Activated CD4-positive, alpha-beta T cell treated with anti-CD3 and anti-CD28 coated beads, Interleukin-2, amount 10 ng/mL, durations not matched to agents 24 days and 14 days (primary cell): ENCODE results near the gene LACTB. TPM values are rescaled to one million over a fixed set of nuclear protein-coding genes. Genes with fewer than 3 reads are reported as not detected.

Source experiments
- DNase-seq: peaks from one replicate; pipeline ENCODE4 v3.0.0; 2022
- H3K27ac Mint-ChIP-seq: one replicate; pipeline ENCODE4 v1.8.0; 2022; ENCODE audit warnings: mild to moderate bottlenecking, mixed read lengths
- H3K27me3 Mint-ChIP-seq: one replicate; pipeline ENCODE4 v1.8.0; 2022; ENCODE audit warnings: mixed read lengths
- H3K36me3 Mint-ChIP-seq: one replicate; pipeline ENCODE4 v1.8.0; 2022; ENCODE audit warnings: low read depth, mild to moderate bottlenecking, mixed read lengths
- H3K4me1 Mint-ChIP-seq: one replicate; pipeline ENCODE4 v1.8.0; 2021; ENCODE audit warnings: mixed read lengths
- H3K4me3 Mint-ChIP-seq: one replicate; pipeline ENCODE4 v1.8.0; 2022; ENCODE audit warnings: mild to moderate bottlenecking, moderate library complexity, mixed read lengths
- H3K9me3 Mint-ChIP-seq: one replicate; pipeline ENCODE4 v1.8.0; 2021; ENCODE audit warnings: mixed read lengths
- intact Hi-C: fragments of 100-400 bp; cut with micrococcal nuclease; formaldehyde crosslinking; loops from one replicate; pipeline ENCODE4 v1.15.1; 2023
- total RNA-seq: library from RNA; stranded (reverse); gene quantifications from 2 replicates; pipeline ENCODE4 v1.2.3, GENCODE V29; 2022

The LACTB gene
- total RNA-seq, 1 donor from 2014 or later, result 15.7 TPM

DNA sequence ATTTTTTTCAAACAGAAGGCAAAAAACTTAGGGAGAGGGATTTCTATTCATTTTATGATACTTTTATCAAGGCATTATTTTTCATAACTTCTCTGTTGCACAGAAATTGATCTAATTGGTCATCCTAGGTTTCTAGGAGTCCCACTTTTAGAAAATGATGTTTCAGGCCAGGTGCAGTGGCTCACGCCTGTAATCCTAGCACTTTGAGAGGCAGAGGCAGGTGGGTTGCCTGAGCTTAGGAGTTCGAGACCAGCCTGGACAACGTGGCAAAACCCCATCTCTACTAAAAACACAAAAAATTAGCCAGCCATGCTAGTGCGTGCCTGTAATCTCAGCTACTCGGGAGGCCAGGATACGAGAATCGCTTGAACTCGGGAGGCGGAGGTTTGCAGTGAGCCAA, 2.8 kb downstream of the LACTB start:
- no peak overlapping the region for H3K27ac Mint-ChIP-seq
- intact Hi-C loops, result no loop called here
- H3K27me3 Mint-ChIP-seq, result no peaks in the 10 kb centered on the region
- H3K4me3 Mint-ChIP-seq, result no peak overlapping the region
- peaks cover 8% of the 10 kb centered on the region for H3K4me1 Mint-ChIP-seq
- peaks cover 14% of the 10 kb centered on the region for H3K9me3 Mint-ChIP-seq
- DNase-seq, result no peak
- peaks cover 36% of the 10 kb centered on the region for H3K36me3 Mint-ChIP-seq

DNA sequence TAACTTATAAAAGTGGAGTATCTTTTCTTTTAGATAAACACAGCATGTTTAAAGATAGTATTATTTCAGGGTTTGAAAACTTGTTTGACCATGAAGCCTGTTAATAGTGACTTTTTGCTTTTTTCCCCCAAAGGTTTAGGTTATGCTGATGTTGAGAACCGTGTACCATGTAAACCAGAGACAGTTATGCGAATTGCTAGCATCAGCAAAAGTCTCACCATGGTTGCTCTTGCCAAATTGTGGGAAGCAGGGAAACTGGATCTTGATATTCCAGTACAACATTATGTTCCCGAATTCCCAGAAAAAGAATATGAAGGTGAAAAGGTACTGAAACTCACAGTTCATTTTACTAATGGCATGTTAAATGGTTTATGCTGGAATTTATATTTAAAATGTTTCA, 5.1 kb downstream of the LACTB start:
- Mint-ChIP-seq H3K27me3 (no peaks in the 10 kb centered on the region), H3K36me3 (peaks cover 31% of the 10 kb centered on the region), H3K4me1 (peaks cover 6% of the 10 kb centered on the region), H3K9me3 (no peaks in the 10 kb centered on the region), H3K27ac (no peak overlapping the region), H3K4me3 (no peak overlapping the region)
- intact Hi-C loops, result no loop called here
- DNase-seq, result no peak

DNA sequence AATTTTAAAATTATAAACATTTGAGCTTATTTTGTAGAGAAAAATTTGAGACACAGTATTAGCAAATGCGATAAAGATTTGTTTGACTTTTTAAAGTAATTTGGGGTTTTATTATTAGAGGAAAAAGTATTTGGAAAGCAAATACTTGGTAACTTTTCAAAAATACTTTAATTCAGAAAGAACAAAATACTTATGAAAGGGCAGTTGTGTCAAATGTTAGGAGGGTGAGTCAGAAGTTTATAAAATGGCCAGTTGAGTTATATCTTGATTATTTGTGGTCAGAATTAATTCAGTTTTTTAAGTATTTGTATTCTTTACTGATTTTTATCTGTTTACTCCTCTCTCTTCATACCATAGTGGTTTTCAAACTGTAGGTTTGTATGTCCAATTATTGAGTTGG, 12.1 kb downstream of the LACTB start:
- Mint-ChIP-seq H3K27ac (no peak overlapping the region), H3K4me1 (peaks cover 9% of the 10 kb centered on the region), H3K4me3 (no peak overlapping the region), H3K9me3 (no peaks in the 10 kb centered on the region), H3K27me3 (no peaks in the 10 kb centered on the region), H3K36me3 (peaks cover 14% of the 10 kb centered on the region)
- no peak for DNase-seq
- intact Hi-C loops, result no loop called here

DNA sequence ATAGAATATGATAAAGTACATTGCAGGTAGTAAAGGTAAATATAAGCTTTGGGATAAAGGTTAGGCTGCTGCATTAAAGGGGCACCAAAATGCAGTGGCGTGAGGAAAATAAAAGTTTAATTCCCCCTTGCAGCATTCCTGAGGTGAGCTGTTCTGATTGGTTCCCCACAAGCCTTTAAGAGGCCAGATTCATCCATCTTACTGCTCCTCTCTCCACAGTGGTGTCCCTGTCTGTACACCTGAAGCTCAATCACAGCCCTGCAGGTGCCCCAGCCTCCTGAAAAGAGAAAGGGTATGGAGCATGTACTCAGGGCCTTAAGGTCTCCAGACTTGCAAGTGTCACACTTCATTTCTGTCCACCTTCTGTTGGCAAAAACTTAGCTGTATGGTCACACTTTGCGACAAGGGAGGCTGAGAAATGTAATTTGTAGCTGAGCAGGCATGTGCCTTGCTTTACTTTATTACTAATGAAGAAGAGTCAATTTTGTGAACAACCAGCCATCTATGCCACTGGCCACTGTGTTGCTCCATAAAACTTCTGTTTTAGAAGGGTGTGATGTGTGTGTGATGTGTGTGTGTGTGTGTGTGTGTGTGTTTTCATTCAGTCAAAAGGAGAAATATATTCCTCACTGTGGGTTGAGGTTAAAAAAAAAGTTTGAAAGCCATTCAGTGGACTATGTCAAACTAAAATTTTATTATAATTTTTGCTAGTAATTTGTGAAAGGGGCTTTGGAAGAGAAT, 12.8 kb downstream of the LACTB start:
- peaks cover 10% of the 10 kb centered on the region for H3K36me3 Mint-ChIP-seq
- DNase-seq, result no peak
- H3K4me3 Mint-ChIP-seq, result no peak overlapping the region
- H3K9me3 Mint-ChIP-seq, result no peaks in the 10 kb centered on the region
- intact Hi-C loops, result no loop called here
- no peaks in the 10 kb centered on the region for H3K27me3 Mint-ChIP-seq
- no peak overlapping the region for H3K27ac Mint-ChIP-seq
- peaks cover 9% of the 10 kb centered on the region for H3K4me1 Mint-ChIP-seq

DNA sequence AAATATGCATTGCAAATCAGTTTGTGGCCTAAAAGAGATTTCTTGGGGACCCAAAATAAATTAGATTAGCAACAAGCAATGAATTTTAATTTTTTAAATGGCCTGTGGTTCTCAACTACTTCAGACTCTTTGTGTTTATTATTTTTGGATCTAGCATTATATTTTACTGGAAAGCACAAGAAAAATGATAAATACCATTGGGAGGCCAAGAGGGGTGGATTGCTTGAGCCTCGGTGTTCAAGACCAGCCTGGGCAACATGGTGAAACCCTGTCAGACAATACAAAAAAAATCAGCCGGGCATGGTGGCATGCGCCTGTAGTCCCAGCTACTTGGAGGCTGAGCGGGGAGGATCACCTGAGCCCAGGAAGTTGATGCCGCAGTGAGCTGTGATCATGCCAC, 13.6 kb downstream of the LACTB start:
- no peak overlapping the region for H3K27ac Mint-ChIP-seq
- H3K4me1 Mint-ChIP-seq, result peaks cover 9% of the 10 kb centered on the region
- no peaks in the 10 kb centered on the region for H3K9me3 Mint-ChIP-seq
- no peak overlapping the region for H3K4me3 Mint-ChIP-seq
- no peak for DNase-seq
- peaks cover 9% of the 10 kb centered on the region for H3K36me3 Mint-ChIP-seq
- intact Hi-C loops, result no loop called here
- no peaks in the 10 kb centered on the region for H3K27me3 Mint-ChIP-seq

DNA sequence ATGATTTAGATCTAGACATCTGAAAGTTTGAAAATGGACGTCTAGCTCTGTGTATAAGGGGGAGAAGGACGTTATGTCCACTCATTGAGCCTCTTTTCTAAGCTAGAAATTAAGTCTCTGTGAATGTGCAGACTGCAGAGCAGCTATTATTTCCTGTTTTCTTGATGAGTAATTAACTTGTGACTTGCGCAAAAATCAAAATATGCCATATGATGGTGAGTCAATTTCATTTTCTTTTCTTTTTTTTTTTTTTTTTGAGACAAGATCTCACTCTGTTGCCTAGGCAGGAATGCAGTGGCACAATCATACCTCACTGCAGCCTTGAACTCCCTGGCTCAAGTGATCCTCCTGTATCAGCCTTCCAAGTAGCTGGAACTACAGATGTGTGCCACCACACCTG, 14.1 kb downstream of the LACTB start:
- no peak overlapping the region for H3K27ac Mint-ChIP-seq
- H3K36me3 Mint-ChIP-seq, result peaks cover 10% of the 10 kb centered on the region
- no peak overlapping the region for H3K4me3 Mint-ChIP-seq
- intact Hi-C loops, result no loop called here
- no peaks in the 10 kb centered on the region for H3K9me3 Mint-ChIP-seq
- DNase-seq, result no peak
- H3K27me3 Mint-ChIP-seq, result no peaks in the 10 kb centered on the region
- H3K4me1 Mint-ChIP-seq, result peaks cover 9% of the 10 kb centered on the region

DNA sequence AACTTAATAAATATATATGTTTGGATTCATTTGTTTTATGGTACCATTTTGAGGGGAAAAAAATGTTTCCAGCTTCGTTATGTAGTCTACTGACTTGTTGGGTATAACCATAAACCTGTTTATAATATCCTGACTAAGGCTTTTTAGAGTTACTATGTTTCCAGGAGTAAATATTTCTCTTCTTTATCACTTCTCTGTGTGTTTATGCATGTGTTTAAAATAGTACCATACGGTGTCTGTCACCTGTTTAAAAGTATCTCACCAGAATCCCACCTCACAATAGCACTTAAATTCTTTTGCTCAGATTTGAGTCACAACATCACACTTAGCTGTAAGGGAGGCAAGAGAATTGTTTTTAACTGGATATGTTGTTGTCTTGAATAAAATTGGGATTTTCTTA, 15.1 kb downstream of the LACTB start:
- Mint-ChIP-seq H3K4me1 (peaks cover 12% of the 10 kb centered on the region), H3K9me3 (no peaks in the 10 kb centered on the region), H3K27ac (no peak overlapping the region), H3K36me3 (peaks cover 13% of the 10 kb centered on the region), H3K4me3 (no peak overlapping the region), H3K27me3 (no peaks in the 10 kb centered on the region)
- intact Hi-C loops, result no loop called here
- DNase-seq, result no peak

DNA sequence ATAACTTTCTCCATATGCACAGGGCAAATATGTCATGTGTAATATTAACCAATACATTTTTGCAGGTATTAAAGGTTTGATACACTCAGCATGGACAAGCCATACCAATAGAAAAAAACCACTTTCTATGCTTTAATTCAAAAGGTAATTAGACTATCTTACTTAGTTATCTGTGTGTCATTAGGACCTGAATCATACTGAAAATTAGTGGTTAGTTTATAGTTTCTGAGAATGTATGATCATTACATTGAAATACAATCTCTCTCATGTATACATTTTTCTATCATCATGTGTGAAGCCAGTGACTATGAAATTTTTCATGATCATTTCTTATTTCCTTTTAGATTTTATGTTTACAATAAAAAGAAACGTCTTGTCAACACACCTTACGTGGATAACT, 19.3 kb downstream of the LACTB start:
- H3K36me3 Mint-ChIP-seq, result peaks cover 23% of the 10 kb centered on the region
- no peak overlapping the region for H3K4me3 Mint-ChIP-seq
- no peaks in the 10 kb centered on the region for H3K27me3 Mint-ChIP-seq
- intact Hi-C loops, result no loop called here
- DNase-seq, result no peak
- H3K27ac Mint-ChIP-seq, result no peak overlapping the region
- H3K4me1 Mint-ChIP-seq, result peaks cover 5% of the 10 kb centered on the region
- no peaks in the 10 kb centered on the region for H3K9me3 Mint-ChIP-seq

DNA sequence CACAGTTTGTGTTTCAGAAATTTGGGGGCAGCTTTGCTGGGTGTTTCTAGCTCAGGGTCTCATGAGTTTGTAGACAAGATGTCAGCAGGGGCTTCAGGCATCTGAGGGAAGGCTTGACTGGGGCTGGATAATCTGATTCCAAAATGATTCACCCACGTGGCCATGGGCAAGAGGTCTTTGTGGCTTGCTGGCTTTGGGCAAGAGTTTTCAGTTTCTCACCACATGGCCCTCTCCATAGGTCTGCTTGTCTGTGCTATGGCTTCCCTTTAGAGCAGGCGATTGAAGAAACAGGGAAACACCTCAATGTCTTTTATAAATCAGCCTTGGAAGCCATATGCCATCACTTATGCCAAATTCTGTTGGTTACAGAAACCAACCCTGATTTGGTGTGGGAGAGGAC, 23.8 kb downstream of the LACTB start:
- Mint-ChIP-seq H3K9me3 (no peaks in the 10 kb centered on the region), H3K27me3 (no peaks in the 10 kb centered on the region), H3K4me3 (no peak overlapping the region), H3K27ac (no peak overlapping the region), H3K4me1 (peaks cover 10% of the 10 kb centered on the region), H3K36me3 (peaks cover 34% of the 10 kb centered on the region)
- intact Hi-C loops, result no loop called here
- DNase-seq, result no peak

DNA sequence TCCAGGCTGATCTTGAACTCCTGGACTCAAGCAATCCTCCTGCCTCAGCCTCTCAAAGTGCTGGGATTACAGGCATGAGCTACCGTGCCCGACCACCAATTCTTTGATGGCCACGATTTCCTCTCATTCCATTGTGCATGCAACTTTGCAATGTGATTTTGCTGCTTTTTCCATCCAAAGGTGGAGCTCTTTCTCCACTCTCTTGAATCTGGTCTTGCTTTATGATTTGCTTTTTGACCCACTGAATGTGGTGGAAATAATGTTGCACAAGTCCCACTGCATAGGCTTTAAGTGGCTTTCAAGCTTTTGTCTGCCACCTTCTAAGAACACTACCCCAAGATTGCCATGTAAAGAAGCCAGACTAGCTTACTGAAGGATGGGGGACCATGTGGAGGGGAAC, 25.0 kb downstream of the LACTB start:
- no peak for DNase-seq
- H3K4me1 Mint-ChIP-seq, result peaks cover 10% of the 10 kb centered on the region
- H3K4me3 Mint-ChIP-seq, result no peak overlapping the region
- intact Hi-C loops, result no loop called here
- H3K36me3 Mint-ChIP-seq, result peaks cover 38% of the 10 kb centered on the region
- H3K27ac Mint-ChIP-seq, result peak overlapping the region; percentile 39
- H3K27me3 Mint-ChIP-seq, result no peaks in the 10 kb centered on the region
- no peaks in the 10 kb centered on the region for H3K9me3 Mint-ChIP-seq

DNA sequence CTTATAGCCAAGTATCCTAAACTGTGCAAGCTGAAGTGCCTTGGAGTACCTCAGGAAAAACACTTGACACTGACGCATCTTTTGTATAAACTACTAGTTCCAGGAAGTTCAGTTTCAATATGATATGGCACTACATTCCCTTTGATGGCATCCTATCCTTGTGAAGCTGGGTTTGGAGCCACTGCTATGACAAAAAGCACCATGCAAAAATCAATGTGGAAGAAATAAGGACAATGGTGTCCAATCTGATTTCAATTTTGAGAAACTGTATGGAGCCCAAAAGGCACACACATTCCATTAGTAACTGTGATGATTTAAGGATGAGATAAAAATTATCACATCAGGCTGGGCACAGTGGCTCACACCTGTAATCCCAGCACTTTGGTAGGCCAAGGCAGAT, 30.0 kb downstream of the LACTB start:
- no peak overlapping the region for H3K27ac Mint-ChIP-seq
- H3K4me3 Mint-ChIP-seq, result no peak overlapping the region
- H3K4me1 Mint-ChIP-seq, result peaks cover 26% of the 10 kb centered on the region
- no peaks in the 10 kb centered on the region for H3K27me3 Mint-ChIP-seq
- no peak for DNase-seq
- peaks cover 48% of the 10 kb centered on the region for H3K36me3 Mint-ChIP-seq
- no peaks in the 10 kb centered on the region for H3K9me3 Mint-ChIP-seq
- intact Hi-C loops, result no loop called here

DNA sequence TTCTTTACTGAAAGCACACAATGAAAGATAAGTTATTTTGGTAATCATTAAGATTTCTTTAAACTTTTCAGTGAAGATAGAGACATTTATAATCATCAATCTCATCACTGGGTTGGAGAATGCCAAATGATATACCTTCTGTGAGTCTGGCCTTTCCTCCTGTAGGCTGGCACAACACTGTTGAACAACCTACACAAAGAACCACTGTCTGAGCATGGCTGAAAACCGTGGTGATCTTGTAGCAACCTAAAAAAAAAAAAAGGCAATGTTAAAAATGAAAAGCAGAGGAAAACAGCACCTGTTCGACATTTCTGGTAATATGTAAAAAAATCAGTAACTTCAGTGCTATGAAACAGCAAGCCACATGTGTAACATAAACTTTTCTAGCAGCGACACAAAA, 33.8 kb downstream of the LACTB start:
- Mint-ChIP-seq H3K36me3 (peaks cover 38% of the 10 kb centered on the region), H3K9me3 (no peaks in the 10 kb centered on the region), H3K27ac (peak overlapping the region; percentile 60), H3K4me1 (peaks cover 21% of the 10 kb centered on the region), H3K4me3 (peak overlapping the region; percentile 100), H3K27me3 (no peaks in the 10 kb centered on the region)
- DNase-seq, result no peak
- intact Hi-C loops, result loop anchor here (5.0 kb wide), 2 partner anchors 122 to 247 kb away; partner anchors contain the start of gene APH1B

DNA sequence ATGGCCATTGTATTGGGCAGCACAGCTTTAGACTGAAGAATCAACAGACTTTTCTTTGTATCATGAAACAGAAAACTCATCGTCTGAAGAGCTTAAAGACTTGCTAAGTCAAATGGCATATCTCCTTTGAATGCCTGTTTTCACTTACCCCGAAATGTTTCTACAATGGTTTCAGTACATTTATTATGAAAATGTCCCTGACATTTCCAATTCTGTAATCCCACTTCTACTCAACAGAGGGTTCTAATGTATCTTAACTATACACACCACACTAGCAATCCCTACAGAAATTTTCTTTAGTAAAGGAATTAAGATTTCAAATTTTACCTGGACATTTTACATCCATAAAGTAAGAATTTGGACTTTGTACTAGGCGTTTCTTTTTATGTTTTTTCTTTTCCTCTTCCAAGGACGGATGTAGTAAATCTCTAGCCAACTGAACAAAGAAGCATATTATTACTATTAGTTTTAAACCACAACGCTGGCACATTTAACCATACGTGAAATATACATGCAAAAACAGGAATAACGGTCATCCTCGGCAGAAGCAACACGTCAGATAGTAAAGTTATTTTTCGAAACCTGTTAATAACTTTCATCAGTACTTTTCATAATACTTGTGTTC, 34.5 kb downstream of the LACTB start:
- no peak for DNase-seq
- Mint-ChIP-seq H3K9me3 (no peaks in the 10 kb centered on the region), H3K4me3 (peak overlapping the region; percentile 100), H3K27me3 (no peaks in the 10 kb centered on the region), H3K36me3 (peaks cover 36% of the 10 kb centered on the region), H3K27ac (peak overlapping the region; percentile 100), H3K4me1 (peaks cover 21% of the 10 kb centered on the region)
- intact Hi-C loops, result loop anchor here (2.0 to 5.0 kb wide), 4 partner anchors 33 to 246 kb away; partner anchors contain the start of genes APH1B and RAB8B

DNA sequence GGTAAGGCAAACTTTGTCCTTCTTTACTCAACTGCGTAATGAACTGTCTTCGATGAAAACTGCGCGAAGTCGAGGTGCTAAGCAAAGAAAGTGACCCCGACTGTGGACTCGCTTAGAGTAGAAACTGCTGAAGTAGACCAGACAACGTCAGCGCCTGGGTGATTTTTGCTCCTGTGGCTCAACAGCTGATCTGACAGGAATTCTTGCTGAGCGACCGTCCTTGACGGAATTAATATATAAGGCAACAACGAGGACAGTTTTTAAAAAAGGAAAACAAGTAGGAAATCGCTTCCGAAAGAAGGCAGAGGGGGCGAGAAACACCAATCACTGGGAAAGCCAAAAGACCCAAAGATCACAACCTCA, 35.1 kb downstream of the LACTB start:
- Mint-ChIP-seq H3K4me1 (peaks cover 18% of the 10 kb centered on the region), H3K27ac (peak overlapping the region; percentile 100), H3K36me3 (peaks cover 31% of the 10 kb centered on the region), H3K27me3 (no peaks in the 10 kb centered on the region), H3K4me3 (peak overlapping the region; percentile 100), H3K9me3 (no peaks in the 10 kb centered on the region)
- intact Hi-C loops, result loop anchor here (1.0 to 5.0 kb wide), 7 partner anchors 21 to 246 kb away; partner anchors contain the start of genes APH1B, LACTB and RAB8B
- DNase-seq, result peak; percentile 75
